HG03139 (cell line): ENCODE measurements around the gene LRRC39.

Source experiments
- ATAC-seq: cut with Tn5 transposase; IDR thresholded peaks from one replicate; pipeline ENCODE4 v1.9.1; 2021; ENCODE audit not compliant: unreplicated experiment

LRRC39 gene

DNA sequence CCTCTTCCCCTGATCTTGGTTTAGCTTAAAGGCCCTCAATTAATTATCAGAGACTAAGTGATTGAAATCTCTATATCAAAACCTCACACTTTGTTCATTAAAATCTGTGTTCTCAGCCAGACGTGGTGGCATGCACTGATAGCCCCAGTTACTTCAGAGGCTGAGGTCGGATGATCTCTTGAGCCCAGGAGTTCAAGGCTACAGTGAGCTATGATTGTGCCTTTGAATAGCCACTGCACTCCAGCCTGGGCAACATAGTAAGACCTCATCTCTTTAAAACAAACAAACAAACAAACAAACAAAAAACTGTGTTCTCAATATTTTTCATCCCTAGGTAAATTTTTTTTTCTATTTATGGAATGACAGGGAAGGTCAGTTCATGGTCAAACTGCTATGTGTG lies 26.4 kb downstream of the LRRC39 start:
- no peak for ATAC-seq

DNA sequence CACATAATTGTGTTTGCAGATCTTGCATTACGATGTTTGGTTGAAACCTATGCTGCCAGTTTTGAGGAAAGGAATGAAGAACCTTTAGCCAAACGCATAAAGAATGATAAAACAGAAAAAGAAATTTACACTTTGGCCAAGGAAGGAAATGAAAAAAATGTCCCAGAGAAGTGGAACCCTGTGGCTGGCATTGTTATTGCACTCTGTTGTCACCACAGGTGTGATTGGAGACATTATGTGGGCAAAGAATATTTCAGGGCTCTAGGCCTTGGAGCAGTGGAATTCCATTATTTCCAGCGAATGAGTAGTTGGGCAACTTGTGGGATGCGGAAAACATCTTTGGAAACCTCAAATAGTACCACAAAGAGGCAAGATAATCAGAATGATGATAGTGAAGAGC lies 30.2 kb downstream of the LRRC39 start:
- ATAC-seq = no peak

DNA sequence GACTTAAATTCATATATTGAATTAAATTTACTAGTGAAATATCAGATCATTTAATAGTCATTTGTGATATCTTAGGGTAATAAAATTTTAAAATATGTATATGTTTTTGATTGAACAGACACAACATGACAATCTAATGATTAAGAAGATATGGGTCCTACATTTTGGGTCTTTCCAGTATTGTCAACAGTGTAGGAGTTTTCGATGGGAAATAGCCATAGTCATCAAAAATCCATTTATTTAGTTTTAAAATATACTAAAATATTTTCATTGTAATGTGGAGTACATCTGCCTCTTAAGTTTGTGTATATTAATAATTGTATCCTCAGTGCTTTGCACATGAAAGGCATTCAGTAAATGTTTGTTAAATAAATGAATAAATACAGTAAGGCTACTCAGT lies 31.1 kb downstream of the LRRC39 start:
- no peak for ATAC-seq

DNA sequence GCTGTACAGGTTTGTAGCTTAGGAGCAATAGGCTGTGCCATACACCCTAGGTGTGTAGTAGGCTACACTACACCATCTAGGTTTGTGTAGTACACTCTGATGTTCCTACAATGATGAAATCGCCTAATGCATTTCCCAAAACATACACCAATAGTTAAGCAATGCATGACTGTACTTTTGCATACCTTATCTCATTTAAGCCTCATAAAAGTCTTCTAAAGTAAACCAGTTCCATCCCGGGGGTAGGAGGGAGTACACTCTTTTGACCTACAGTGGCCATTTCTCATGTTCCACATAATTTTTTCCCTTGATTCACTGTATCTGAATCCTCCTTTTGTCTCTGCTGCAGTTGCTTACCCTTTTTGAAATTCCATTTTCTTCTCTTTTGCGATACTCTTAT lies 32.9 kb downstream of the LRRC39 start:
- ATAC-seq = no peak

DNA sequence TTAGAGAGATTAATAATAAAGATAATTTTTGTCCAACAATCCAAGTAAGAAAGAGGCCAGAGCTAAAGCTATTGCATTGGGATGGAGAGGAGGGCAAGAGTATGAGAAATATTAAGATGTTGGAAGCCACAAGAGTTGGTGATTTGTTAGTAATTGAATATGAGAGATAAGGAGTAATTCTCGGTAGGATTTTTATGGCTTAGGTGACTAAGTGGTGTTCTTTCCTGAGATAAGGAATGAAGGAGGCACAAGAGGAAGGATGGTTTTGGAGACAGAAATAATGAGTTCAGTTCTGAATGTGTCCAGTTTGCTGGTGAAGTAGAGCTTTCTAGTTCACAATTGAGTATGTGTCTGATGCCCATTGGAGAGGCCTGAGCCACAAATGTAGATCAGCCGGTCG lies 35.7 kb downstream of the LRRC39 start:
- no peak for ATAC-seq

DNA sequence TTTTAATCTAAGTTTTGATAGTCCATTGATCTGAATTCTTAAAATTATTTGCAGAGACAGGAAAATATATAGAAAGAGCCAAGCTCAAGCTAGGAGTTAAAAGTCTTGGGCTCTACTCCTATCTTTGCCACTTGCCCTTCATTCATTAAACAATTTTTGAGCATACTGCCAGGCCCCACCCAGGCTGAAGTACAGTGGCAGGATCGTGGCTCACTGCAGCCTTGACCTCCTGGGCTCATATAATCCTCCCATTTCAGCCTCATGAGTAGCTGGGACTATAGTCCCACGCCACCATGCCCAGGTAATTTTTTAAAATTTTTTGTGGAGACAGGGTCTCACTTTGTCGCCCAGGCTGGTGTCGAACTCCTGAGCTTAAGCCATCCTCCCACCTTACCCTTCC lies 36.9 kb downstream of the LRRC39 start:
- ATAC-seq = no peak

DNA sequence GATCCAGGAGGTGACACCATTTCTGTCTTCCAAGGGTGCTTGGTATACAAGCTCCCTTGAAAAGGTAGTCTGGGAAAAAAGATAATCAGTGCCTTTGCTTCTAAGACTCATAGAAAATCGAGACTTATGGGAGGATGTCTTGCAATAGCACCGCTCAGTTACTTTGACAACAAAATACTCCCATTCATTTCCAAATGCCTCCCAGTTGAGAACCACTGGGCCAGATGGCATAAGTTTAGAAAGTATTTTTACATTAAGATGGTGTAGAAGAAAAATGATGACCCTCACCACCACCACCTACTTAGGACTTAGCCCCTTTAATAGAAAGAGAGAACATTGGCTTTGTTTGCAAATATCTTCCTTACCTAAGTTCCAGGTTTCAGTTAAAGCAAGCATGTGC lies 40.5 kb downstream of the LRRC39 start:
- ATAC-seq = no peak

DNA sequence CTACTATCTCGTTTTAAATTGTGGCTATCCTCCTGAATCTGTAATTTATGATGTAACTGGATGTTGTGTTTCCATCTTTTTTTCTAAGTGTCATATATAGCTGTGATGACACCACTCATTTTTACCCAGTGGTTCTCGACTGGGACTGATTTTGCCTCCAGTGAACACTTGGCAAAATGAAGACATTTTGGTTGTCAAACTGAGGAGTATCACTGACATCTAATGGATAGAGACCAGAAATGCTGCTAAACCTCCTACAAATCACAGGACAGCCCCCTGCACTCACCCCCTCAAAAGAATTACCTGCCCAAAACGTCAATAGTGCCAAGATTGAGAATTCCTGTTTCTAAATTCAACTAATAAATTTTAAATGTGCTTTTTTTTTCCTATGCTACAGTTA lies 43.2 kb downstream of the LRRC39 start:
- ATAC-seq = no peak

DNA sequence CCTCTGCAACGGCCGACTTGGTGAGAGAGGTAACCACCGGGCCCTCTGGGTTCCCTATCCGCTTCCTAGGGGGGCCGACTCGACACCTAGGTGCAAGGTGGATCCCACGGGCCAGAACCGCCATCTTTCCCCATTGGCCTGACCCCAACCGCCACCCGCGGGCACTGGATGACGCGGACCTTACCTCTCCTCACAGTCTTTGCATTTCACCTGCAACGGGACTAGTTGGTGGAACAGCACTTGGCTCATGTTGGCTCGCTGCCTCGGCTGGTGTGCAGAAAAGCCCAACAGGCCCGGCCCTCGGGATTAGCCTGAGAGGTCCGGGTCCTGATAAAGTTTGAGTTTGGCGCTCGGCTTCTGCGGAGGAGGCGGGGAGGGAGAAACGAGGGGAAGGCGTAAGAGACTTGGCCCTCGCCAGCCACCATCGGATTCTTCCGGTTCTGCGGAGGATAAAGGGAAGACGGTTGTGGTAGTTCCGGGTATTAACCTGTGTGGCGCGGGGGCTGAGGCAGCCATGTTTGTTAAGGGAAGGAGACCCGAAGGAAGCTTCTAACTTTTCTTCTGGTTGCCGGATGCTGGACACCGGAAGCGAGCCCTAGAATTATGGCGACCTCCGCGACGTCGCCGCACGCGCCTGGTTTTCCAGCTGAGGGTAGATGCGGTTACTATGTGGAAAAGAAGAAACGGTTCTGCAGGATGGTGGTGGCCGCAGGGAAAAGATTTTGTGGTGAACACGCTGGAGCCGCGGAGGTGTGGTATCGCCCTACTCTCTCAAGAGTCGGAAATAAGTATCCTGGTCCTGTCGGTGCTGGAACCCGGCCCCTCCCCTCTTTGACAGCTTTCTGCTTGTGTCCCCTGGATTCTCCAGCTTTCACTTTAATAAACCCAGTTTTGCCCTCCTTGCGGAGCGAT lies 45.2 kb downstream of the LRRC39 start, which contains the start of the genes SASS6 and TRMT13:
SASS6 (minus strand) TSS at position 365 of the 912 bp plus-strand sequence; CDS start at position 249, 116 bp downstream.
TRMT13 (plus strand) TSS at position 598 of the 912 bp plus-strand sequence; CDS start at position 604, 6 bp downstream.
- peak; percentile 90 for ATAC-seq

DNA sequence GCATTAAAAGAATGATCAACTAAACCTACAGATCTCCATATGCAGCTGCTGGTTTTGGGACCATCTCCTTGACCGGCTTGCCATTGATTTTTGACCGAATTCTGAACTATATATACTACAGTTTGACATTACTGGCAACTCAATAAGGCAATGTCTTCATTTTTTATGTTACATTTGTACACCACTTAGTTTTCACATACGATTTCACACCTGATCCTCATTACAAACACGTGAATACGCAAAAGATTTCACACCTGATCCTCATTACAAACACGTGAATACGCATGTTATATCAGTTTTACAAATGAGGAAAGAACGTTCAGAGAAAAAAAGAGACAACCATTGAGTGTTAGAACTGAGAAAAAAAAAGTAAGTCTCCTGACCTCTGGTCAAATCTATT lies 46.4 kb downstream of the LRRC39 start:
- no peak for ATAC-seq

DNA sequence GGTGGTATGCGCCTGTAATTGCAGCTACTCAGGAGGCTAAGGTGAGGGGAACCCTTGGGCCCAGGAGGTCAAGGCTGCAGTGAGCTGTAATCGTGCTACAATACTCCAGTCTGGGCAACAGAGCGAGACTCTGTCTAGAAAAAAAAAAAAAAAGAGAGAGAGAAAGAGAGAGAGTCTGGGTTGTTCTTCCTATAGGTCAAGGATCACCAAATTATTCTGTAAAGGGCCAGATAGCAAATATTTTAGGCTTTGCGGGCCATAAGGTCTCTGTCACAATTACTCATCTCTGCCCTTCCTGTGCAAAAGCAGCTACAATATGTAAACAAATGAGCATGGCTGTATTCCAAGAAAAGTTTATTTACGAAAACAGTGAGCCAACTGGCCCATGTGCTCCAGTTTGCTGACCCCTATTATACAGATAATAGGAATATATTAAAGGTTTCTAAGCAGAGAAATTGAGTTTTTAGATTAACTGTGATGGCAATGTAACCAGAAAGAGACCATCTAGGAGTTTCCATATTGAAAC lies 47.4 kb downstream of the LRRC39 start:
- ATAC-seq = no peak

DNA sequence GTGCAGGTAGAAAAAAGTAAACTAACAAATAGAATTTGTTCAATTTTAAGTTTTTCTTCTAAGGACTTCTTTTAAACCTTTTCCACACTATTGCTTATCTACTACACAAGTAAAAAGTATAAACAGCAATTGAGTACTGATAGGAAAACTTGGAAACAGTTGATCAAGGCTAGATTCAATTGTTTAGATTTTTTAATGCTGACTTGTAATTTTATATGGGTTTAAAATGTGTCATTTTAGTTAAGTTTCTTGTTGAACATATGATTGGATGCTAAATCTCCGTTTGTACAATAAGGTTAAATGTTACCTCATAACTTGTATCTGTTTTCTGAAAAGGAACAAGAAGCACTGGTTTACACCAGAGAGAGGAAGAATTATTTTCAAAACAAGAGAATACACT lies 50.8 kb downstream of the LRRC39 start:
- no peak for ATAC-seq

DNA sequence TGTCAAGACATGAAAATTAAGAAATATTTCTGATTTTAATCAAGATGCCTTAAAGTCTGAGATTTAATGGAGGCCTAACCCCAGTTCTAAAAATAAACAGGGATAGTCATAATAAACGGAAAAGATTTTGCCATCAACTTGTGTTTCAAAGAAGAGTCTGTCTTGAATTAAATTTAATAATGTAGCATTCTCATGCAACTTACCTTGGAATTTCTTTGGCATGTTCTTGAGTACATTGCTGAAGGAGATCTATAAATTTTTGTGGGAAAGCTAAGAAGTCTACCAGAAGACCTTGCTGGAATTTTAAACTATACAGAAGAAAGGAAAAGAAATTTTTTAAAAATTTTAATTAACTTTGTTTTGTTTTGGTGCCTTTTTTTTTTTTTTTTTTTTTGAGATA lies 55.9 kb downstream of the LRRC39 start:
- ATAC-seq = no peak

DNA sequence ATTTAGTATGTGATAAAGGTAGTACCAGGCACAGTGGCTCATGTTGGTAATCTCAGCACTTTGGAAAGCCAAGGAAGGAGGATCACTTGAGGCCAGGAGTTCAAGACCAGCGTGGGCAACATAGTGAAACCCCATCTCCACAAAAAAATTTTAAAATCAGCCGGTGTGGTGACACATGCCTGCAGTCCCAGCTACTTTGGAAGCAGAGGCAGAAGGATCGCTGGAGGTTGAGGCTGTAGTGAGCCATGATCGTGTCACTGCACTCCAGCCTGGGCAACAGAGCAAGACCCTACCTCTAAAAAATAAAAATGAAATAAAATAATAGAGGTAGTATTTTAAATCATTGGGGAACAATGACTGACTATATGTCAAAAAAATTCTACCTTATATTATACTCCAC lies 62.5 kb downstream of the LRRC39 start:
- no peak for ATAC-seq

DNA sequence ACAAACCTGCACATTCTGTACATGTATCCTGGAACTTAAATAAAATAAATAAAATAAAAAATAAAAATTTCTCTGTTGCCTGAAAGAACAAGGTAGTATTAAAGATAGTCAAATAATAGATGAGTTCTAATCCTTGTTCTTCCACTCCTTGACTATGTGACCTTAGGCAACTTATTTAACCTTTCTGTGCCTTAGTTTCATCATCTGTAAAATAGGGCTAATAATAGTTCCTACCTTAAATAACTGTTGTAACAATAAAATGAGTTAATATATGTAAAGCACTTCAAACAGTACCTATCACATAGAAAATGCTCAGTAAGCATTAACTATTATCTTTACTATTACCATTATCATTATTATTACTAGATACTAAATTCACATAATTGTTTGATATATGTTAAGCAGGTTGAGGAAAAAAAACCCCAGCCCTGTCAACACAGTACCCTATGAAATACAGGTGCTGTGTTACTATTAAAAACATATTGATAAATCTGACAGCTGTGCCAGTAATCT lies 68.4 kb downstream of the LRRC39 start:
- ATAC-seq = no peak

DNA sequence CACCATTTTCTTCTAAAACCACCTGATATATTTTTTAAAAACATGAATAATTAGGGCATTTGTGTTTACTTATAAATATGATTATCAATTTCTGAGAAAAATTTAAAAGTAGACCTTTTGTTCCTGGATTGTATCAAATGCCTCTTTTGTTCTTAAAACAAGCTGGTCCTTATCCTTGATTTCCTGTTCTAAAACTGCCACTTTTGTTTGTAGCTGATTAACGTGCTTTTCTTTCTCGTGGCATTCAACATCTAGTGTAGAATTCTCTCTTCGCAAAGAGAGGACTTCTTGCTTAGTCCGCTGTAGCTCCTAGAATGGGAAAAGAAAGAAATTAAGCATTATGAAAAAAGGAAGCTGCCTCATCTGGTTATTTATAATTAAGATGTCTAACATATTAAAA lies 70.4 kb downstream of the LRRC39 start:
- no peak for ATAC-seq

DNA sequence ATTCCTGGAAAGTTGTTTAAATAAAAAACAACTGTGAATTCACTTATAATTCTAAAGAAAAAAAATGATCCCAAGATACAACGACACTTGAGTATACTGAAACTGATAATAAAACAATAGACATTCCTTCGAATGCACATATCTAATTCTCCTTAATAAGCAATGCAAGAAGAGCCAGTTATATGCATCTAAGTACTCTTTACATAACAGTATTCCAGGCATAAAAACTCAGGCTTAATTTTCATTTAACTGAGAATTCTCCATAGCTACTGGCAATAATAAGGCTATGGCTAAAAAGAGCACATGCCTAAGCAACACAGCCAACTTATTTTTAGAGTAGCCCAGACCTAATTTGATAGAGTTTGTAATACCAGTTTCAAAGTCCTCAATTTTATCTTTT lies 76.5 kb downstream of the LRRC39 start:
- ATAC-seq = no peak

DNA sequence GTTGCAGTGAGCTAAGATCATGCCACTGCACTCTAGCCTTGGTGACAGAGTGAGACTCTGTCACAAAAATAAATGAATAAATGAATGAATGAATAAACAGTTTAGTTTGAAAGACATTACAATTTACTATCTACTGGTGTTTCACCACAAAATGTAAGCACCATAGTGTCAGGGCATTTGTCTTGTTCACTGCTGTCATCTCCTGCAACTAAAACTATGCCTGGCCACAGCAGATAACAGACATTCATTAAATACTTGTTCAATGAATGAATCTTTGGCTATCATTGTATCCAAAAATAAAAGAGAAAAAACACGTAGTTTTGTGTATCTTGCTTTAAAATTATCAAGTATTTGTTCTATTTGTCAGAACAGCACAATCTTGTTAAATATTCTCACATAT lies 77.9 kb downstream of the LRRC39 start:
- no peak for ATAC-seq
